Measurements from ENCODE around the gene ITIH5.

Gene ITIH5

DNA sequence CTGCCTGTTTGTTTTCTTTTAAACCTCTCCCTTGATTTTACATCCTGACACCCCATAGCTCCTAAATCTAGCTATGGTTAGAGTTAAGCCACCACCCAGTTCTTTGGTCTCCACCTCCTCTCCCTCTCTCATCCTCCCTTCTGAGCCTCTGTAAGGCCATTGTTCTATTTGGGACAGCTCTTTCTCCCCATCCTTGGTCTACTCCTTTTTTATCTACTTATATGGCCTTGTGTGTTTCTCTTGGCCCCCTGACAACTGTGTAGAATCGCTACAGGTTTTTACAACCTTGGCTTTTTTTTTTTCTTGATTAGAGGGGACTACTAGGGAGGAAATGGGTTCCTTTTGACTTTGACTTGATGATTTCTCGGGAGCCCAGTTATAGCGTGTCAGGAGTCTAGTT lies 3.4 kb upstream of the ITIH5 start:
- no peaks in the 10 kb centered on the region for H3K9me3 ChIP-seq
- no peaks in the 10 kb centered on the region for H3K4me1 ChIP-seq
- H3K27me3 ChIP-seq = peaks cover 31% of the 10 kb centered on the region
- DNase-seq = no peak
- no peak overlapping the region for H3K4me3 ChIP-seq (ENCODE audit: low read depth, low read length)
- TF ChIP-seq, protein P1, sequence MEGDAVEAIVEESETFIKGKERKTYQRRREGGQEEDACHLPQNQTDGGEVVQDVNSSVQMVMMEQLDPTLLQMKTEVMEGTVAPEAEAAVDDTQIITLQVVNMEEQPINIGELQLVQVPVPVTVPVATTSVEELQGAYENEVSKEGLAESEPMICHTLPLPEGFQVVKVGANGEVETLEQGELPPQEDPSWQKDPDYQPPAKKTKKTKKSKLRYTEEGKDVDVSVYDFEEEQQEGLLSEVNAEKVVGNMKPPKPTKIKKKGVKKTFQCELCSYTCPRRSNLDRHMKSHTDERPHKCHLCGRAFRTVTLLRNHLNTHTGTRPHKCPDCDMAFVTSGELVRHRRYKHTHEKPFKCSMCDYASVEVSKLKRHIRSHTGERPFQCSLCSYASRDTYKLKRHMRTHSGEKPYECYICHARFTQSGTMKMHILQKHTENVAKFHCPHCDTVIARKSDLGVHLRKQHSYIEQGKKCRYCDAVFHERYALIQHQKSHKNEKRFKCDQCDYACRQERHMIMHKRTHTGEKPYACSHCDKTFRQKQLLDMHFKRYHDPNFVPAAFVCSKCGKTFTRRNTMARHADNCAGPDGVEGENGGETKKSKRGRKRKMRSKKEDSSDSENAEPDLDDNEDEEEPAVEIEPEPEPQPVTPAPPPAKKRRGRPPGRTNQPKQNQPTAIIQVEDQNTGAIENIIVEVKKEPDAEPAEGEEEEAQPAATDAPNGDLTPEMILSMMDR (IDR thresholded peaks at IDR 0.05; ENCODE audit: low read depth, low read length) = no peak
- H3K36me3 ChIP-seq = no peaks in the 10 kb centered on the region

DNA sequence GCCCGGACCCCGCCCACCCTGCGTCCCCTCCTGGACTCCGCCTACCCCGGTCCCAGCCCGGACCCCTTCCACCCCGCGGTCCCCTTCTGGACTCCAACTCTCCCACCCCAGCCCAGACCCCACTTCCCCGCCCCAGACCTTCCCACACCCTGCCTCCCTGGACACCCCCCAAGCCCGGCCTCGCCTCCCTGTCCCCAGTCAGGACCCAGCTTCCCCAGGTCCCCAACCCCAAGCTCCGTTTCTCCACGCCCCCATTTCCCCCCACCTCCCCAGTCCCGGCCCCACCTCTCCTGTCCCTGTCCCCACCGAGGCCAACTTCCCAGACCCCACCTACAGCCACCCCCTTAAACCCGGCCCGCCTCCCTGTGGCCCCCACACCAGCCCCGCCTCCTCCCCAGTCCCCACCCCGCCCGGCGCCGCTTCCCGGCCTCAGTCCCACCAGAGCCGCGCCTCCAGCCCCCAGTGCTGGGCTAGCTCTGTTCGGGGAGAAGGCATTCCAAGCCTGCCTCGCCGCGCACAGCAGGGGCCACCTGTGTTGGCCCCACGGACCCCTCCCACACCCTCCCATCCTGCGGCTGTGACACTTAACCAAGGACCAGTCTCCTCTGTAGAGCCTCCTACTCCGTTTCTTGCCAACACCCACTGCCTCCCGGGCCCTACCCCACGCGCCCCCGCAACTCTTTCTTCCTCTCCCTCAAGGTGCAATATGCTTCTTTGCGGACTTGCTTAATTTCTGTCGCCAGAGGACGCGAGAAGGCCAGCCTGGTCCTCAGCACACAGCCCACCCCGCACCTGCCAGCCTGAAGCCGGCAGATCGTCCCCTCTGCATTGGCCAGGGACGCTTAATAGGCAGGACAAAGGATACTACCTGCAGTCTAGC lies 736 bp upstream of the ITIH5 start:
- H3K36me3 ChIP-seq = no peaks in the 10 kb centered on the region
- peaks cover 37% of the 10 kb centered on the region for H3K27me3 ChIP-seq
- TF ChIP-seq, protein P1 (IDR thresholded peaks at IDR 0.05; ENCODE audit: low read depth, low read length) = no peak
- no peak for DNase-seq
- no peaks in the 10 kb centered on the region for H3K9me3 ChIP-seq
- H3K4me1 ChIP-seq = no peaks in the 10 kb centered on the region
- H3K4me3 ChIP-seq (ENCODE audit: low read depth, low read length) = no peak overlapping the region

DNA sequence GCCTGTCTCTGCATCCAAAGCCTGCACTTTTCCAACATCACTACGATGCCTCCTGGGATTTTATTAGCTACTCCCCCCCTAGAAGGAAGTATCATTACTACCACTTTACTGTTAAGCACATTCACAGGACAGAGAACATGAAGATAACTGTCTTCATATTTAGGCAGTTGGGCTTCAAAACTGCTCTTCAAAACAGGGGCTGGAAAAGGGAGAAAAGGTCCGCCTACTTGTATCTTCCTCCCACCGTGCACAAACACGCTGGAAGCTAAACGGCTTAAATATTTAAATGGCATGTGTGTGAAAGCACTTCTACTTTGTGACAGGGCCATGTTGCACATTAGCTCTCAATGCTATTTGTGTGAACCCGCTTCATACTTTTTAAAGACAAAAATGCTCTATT lies 999 bp downstream of the ITIH5 start:
- Histone ChIP-seq H3K27me3 (peaks cover 36% of the 10 kb centered on the region), H3K4me1 (no peaks in the 10 kb centered on the region), H3K4me3 (ENCODE audit: low read depth, low read length) (no peak overlapping the region), H3K9me3 (no peaks in the 10 kb centered on the region), H3K36me3 (no peaks in the 10 kb centered on the region)
- TF ChIP-seq, protein P1 (IDR thresholded peaks at IDR 0.05; ENCODE audit: low read depth, low read length) = no peak
- DNase-seq = no peak

DNA sequence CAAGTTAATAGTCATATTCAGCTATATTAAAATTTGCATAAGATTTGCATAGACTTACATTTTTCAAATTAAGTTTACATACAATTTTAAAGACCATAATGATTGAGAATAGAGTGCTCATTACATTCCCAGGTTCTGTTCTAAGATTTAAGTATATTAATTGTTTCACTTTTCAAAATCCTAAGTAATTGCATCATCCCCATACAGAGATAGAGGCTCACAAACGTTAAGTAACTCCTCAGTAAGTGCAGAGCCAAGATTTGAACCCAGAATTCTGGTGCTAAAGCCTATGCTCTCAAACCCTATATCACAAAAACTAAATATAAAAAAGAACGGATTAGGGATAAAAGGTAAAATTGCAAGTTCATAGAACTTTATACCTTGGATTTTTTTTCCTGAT lies 2.1 kb downstream of the ITIH5 start:
- Histone ChIP-seq H3K4me3 (ENCODE audit: low read depth, low read length) (no peak overlapping the region), H3K36me3 (no peaks in the 10 kb centered on the region), H3K27me3 (peaks cover 40% of the 10 kb centered on the region), H3K9me3 (no peaks in the 10 kb centered on the region), H3K4me1 (no peaks in the 10 kb centered on the region)
- DNase-seq = no peak
- TF ChIP-seq, protein P1 (IDR thresholded peaks at IDR 0.05; ENCODE audit: low read depth, low read length) = no peak

DNA sequence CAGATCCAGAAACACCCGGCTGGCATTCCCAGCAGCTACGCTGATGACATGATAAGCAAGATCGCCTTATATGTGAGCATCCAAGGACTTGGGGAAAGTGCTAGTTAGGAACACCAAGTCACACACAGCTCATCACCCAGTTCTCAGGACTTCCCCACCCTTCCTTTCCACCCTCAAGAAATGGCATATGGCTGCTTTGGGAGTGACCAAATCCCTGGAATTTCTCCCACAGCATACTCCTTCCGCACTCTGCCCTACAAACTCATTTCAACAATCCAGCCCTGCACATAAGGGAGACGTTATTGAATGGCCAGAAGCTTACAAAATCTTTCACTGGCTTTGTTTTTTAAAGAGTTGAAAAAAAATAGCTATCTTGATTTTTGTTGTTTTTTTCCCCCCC lies 4.2 kb downstream of the ITIH5 start:
- no peak for DNase-seq
- Histone ChIP-seq H3K36me3 (no peaks in the 10 kb centered on the region), H3K27me3 (peaks cover 36% of the 10 kb centered on the region), H3K4me3 (ENCODE audit: low read depth, low read length) (no peak overlapping the region), H3K4me1 (no peaks in the 10 kb centered on the region), H3K9me3 (no peaks in the 10 kb centered on the region)
- TF ChIP-seq, protein P1 (IDR thresholded peaks at IDR 0.05; ENCODE audit: low read depth, low read length) = no peak

DNA sequence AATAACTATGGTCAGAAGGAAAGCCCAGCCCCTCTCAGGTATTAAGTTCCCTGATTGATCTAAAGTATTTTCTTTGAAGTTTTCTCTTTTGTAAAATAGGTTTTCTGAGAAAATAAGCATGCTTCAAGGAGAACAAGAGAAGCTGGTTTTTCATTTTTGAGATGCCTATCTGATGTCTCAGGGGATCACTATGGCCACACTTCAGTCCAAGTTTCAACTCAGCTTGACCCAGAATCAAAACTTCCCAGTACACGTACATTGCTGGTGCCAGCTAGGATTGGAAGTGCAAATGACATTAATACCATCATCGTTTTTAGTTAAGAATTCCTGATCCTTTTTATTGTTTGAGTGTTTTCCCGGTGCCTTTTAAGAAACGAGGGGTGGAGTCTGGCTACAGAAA lies 7.2 kb downstream of the ITIH5 start:
- TF ChIP-seq, protein P1 (IDR thresholded peaks at IDR 0.05; ENCODE audit: low read depth, low read length) = no peak
- H3K36me3 ChIP-seq = no peaks in the 10 kb centered on the region
- H3K4me3 ChIP-seq (ENCODE audit: low read depth, low read length) = no peak overlapping the region
- H3K4me1 ChIP-seq = no peaks in the 10 kb centered on the region
- DNase-seq = no peak
- no peaks in the 10 kb centered on the region for H3K9me3 ChIP-seq
- H3K27me3 ChIP-seq = peaks cover 18% of the 10 kb centered on the region
